Neural crest cell (in vitro differentiated cells): Measurements from ENCODE around the gene SLC9A9. TPM values are rescaled to one million over a fixed set of nuclear protein-coding genes. Genes with fewer than 3 reads are reported as not detected.

ENCODE experiments used
- DNase-seq: peaks from one replicate; pipeline ENCODE4 v3.0.0; 2021; ENCODE audit warnings: low read depth, mixed read lengths, low spot score
- H3K27ac Mint-ChIP-seq: one replicate; pipeline ENCODE4 v1.8.0; 2021; ENCODE audit warnings: mild to moderate bottlenecking, mixed read lengths; ENCODE audit not compliant: unreplicated experiment
- H3K27me3 Mint-ChIP-seq: 2 replicates; pipeline ENCODE4 v1.8.0; 2021; ENCODE audit warnings: low read depth, mild to moderate bottlenecking, mixed read lengths
- H3K36me3 Mint-ChIP-seq: 2 replicates; pipeline ENCODE4 v1.8.0; 2021; ENCODE audit warnings: low read depth, mild to moderate bottlenecking, mixed read lengths
- H3K4me1 Mint-ChIP-seq: 2 replicates; pipeline ENCODE4 v1.8.0; 2021; ENCODE audit warnings: mixed read lengths
- H3K4me3 Mint-ChIP-seq: one replicate; pipeline ENCODE4 v1.8.0; 2021; ENCODE audit warnings: mild to moderate bottlenecking, mixed read lengths
- H3K9me3 Mint-ChIP-seq: 2 replicates; pipeline ENCODE4 v1.8.0; 2021; ENCODE audit warnings: mixed read lengths
- CTCF ChIP-seq: fragments of 200-600 bp; sonication (generic); conservative IDR thresholded peaks from 2 replicates; pipeline ENCODE4 v1.5.0; 2021; ENCODE audit warnings: antibody characterized with exemption, mild to moderate bottlenecking
- total RNA-seq: library from RNA; stranded (reverse); gene quantifications from 2 replicates; pipeline ENCODE4 v1.2.1, GENCODE V29; 2021

Gene SLC9A9
- total RNA-seq, 1 donor from 2014 or later = 0.56 TPM

GRCh38 chr3:143888166-143888565, 39.9 kb upstream of the SLC9A9 start:
- Mint-ChIP-seq H3K27me3 (no peaks in the 10 kb centered on the region), H3K27ac (no peak overlapping the region)

GRCh38 chr3:143885780-143886427, 37.6 kb upstream of the SLC9A9 start:
- H3K4me1 Mint-ChIP-seq = no peaks in the 10 kb centered on the region
- peak; percentile 79 for TF ChIP-seq CTCF
- H3K4me3 Mint-ChIP-seq = no peak overlapping the region
- H3K27ac Mint-ChIP-seq = no peak overlapping the region
- H3K9me3 Mint-ChIP-seq = no peaks in the 10 kb centered on the region
- DNase-seq = peak; percentile 15
- no peaks in the 10 kb centered on the region for H3K27me3 Mint-ChIP-seq
- H3K36me3 Mint-ChIP-seq = no peaks in the 10 kb centered on the region

More at GRCh38 chr3:143888166-143888565, 39.9 kb upstream of the SLC9A9 start:
- Mint-ChIP-seq H3K4me3 (no peak overlapping the region), H3K9me3 (no peaks in the 10 kb centered on the region), H3K36me3 (no peaks in the 10 kb centered on the region), H3K4me1 (no peaks in the 10 kb centered on the region)
- no peak for TF ChIP-seq CTCF
- DNase-seq = no peak

GRCh38 chr3:143884861-143885260, 36.6 kb upstream of the SLC9A9 start:
- Mint-ChIP-seq H3K27me3 (no peaks in the 10 kb centered on the region), H3K9me3 (no peaks in the 10 kb centered on the region), H3K4me1 (no peaks in the 10 kb centered on the region), H3K27ac (no peak overlapping the region), H3K36me3 (no peaks in the 10 kb centered on the region), H3K4me3 (no peak overlapping the region)
- DNase-seq = no peak
- TF ChIP-seq CTCF = no peak

- Mint-ChIP-seq H3K4me1 (no peaks in the 10 kb centered on the region), H3K9me3 (no peaks in the 10 kb centered on the region), H3K27ac (no peak overlapping the region), H3K36me3 (no peaks in the 10 kb centered on the region), H3K27me3 (no peaks in the 10 kb centered on the region), H3K4me3 (no peak overlapping the region)
- DNase-seq = no peak
- TF ChIP-seq CTCF = no peak
Observed at GRCh38 chr3:143883151-143883550, 34.9 kb upstream of the SLC9A9 start.

- H3K36me3 Mint-ChIP-seq = no peaks in the 10 kb centered on the region
- no peak for TF ChIP-seq CTCF
- H3K27me3 Mint-ChIP-seq = no peaks in the 10 kb centered on the region
- H3K4me1 Mint-ChIP-seq = no peaks in the 10 kb centered on the region
- H3K4me3 Mint-ChIP-seq = no peak overlapping the region
- H3K9me3 Mint-ChIP-seq = no peaks in the 10 kb centered on the region
- H3K27ac Mint-ChIP-seq = no peak overlapping the region
- no peak for DNase-seq
Observed at GRCh38 chr3:143881095-143881494, 32.8 kb upstream of the SLC9A9 start.
